GM12892 (cell line): ENCODE results near the gene NFIC.

Experiments used
- DNase-seq: peaks from one replicate; pipeline ENCODE4 v3.0.0; 2011; ENCODE audit not compliant: insufficient read length
- FAIRE-seq: peaks from 2 replicates; lab custom pipeline; 2011; peaks lifted over from hg19 to GRCh38; lab: Jason Lieb, UNC
- POLR2A ChIP-seq: IDR thresholded peaks from 2 replicates; pipeline ENCODE4 v1.6.1; 2011; ENCODE audit warnings: low read depth, low read length, control low read depth
- POLR2AphosphoS5 ChIP-seq: IDR thresholded peaks from 2 replicates; pipeline ENCODE4 v1.6.1; 2011; ENCODE audit warnings: low read depth, low read length, control low read depth
- TAF1 ChIP-seq: IDR thresholded peaks from 2 replicates; pipeline ENCODE4 v1.6.1; 2011; ENCODE audit warnings: low read depth, mild to moderate bottlenecking, control low read depth, low read length, borderline replicate concordance

The NFIC gene

DNA sequence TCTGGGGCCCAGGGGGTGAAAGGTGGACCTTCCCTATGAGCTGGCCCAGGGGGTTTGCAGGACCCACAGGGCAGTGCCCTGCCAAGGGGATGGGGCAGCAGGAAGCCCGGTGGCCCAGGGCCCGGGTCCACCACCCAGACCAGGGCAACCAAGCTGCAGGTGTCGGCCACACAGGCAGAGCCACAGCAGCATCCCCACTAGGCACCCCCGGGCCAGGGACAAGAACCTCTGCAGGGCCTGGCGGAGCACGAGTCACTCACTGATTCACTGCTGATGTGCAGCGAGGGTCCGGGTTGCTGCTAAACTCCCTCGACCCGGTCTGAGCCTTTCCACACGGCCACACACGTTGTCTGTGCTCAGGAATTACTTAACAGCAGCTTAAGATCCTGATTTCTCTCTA is 148.5 kb downstream of the NFIC start:
- no peak for DNase-seq
- TF ChIP-seq TAF1, result no peak
- no peak for TF ChIP-seq POLR2A
- TF ChIP-seq POLR2AphosphoS5, result no peak
- FAIRE-seq, result no peak

DNA sequence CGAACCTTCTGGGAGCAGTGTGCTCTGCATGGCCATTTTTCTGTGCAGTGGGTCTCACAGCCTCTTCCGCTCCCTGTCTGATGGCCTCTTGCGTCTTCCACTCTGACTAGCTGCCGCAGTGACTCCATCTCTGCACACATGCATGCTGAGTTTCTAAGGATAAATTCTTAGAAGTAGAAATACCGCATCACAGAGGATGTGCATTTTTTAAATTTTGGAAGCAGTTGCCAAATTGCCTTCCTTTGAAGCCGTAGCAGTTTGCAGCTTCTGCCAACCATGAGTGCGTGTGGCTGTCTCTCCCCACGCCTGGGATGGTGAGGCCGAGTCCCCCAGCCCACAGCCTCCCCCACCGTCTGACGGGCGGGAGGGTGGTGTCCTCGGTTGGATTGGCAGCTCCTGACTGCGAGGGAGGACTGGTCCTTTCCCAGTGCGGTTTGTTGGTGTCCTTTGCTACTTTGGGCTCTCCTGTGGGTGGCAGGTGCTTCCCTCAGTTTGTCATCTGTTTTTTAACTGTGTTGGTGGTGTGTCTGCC is 149.6 kb downstream of the NFIC start:
- DNase-seq, result no peak
- no peak for FAIRE-seq
- TF ChIP-seq TAF1 (no peak), POLR2AphosphoS5 (no peak), POLR2A (no peak)

DNA sequence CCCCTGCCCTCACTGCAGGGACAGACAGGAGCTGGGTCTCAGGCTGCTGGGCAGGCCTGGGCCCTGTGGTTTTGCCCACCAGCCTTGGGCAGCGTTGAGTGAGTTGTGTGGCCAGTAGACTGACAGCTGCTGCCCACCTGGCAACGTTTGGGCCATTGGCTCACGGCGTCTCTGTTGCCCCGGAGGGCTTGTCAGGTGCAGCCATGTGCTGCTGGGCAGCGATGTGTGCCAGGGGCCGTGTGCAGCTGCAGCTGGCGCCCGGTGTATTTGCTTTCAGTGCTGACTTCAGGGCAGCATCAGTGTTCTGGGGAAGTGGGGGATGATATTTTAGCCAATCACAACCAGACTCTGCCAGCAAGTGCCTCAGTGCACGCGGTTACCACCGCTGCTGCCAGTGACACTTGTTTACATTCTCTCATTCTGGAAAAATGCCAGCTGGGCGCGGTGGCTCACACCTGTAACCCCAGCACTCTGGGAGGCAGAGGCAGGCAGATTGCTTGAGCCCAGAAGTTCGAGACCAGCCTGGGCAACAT is 150.4 kb downstream of the NFIC start:
- DNase-seq, result no peak
- FAIRE-seq, result no peak
- TF ChIP-seq POLR2AphosphoS5 (no peak), TAF1 (no peak), POLR2A (no peak)

DNA sequence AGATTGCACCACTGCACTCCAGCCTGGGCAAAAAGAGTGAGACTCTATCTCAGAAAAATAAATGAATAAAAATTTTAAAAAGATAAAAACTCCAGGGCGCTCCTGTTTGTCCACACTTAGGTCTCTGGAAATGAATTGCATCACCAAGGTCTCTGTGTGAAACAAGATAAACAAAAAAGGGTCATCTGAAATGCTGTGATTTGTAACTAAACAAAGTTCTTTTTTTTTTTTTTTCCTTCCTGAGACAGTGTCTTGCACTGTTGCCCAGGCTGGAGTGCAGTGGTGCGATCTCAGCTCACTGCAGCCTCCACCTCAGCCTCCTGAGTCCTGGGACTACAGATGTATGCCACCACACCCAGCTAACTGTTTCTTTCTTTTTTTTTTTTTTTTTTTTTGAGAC is 151.3 kb downstream of the NFIC start:
- no peak for TF ChIP-seq TAF1
- TF ChIP-seq POLR2A, result no peak
- TF ChIP-seq POLR2AphosphoS5, result no peak

DNA sequence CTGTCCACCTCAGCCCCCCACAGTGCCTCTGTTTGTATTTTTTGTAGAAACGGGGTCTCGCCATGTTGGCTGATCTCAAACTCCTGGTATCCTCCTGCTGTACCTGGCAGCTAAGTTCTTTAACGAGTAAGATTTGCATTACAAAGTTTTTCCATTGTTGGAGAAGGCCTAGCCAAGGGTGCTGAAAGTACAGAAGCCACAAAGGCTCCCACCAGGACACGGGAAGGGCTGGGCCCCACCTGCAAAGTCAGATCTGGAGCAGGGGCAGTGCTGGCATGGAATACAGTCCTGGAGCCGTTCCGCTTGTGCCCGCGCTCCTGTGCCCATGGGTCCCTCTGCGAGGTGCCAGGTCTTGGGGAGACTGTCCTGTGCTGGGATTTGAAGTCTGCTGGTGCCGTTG is 151.9 kb downstream of the NFIC start:
- FAIRE-seq (no peak), DNase-seq (no peak)
- TF ChIP-seq POLR2A, result no peak
- TF ChIP-seq TAF1, result no peak
- no peak for TF ChIP-seq POLR2AphosphoS5

More for the DNA sequence above, 151.3 kb downstream of the NFIC start:
- DNase-seq (no peak), FAIRE-seq (no peak)

DNA sequence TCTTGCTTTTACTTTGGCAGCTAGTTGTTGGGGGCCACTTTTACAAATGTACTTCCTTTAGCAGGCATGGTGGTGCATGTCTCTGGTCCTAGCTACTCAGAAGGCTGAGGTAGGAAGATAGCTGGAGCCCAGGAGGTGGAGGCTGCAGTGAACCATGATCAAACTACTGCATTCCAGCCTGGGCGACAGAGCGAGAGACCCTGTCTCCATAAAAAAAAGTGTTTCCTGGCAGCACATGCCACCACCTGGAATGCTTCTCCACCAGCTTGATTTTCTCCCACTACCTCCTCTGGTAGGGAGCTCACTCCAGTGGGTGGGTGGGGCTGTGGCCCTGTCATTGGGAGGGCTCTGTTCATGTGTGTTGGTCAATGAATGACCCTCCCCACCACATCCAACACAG is 152.3 kb downstream of the NFIC start:
- no peak for FAIRE-seq
- no peak for DNase-seq
- TF ChIP-seq POLR2A (no peak), TAF1 (no peak), POLR2AphosphoS5 (no peak)
